CD14-positive monocyte (primary cell): ENCODE data around the gene FNDC3B. TPM values are rescaled to one million over a fixed set of nuclear protein-coding genes. Genes with fewer than 3 reads are reported as not detected.
A peak's percentile ranks its signal among the peaks of the same experiment; 100 is the strongest.

Source experiments
- DNase-seq, 3 donors: peaks; one replicate each; pipeline ENCODE4 v3.0.0-alpha.2; 2011 to 2022
- H2AFZ ChIP-seq: 2 replicates; pipeline ENCODE4 v1.6.0; 2012; ENCODE audit warnings: mild to moderate bottlenecking, low read depth, low read length, inconsistent platforms; ENCODE audit not compliant: insufficient read depth, poor library complexity, severe bottlenecking
- H3K27ac ChIP-seq, 2 donors: 1 replicate in 1 of 2; 2 replicates in 1 of 2; pipeline ENCODE4 v1.5.1; 2012 to 2013; ENCODE audit warnings: low read length in 2 of 2, control low read depth in 1 of 2, inconsistent platforms in 1 of 2, low read depth in 1 of 2, mild to moderate bottlenecking in 1 of 2
- H3K27me3 ChIP-seq, 2 donors: one replicate each; pipeline versions ENCODE4 v1.6.0 to v1.6.1; 2011 to 2013; ENCODE audit warnings: low read length in 2 of 2; ENCODE audit not compliant: control insufficient read depth in 2 of 2, insufficient read depth in 2 of 2
- H3K36me3 ChIP-seq, 2 donors: replicated peaks in 1 of 2; 1 replicate in 1 of 2; 2 replicates in 1 of 2; pipeline versions ENCODE4 v1.5.1 to v1.6.1; 2012 to 2013; ENCODE audit warnings: low read length in 2 of 2, control low read depth in 1 of 2, inconsistent platforms in 1 of 2, mild to moderate bottlenecking in 1 of 2; ENCODE audit not compliant: insufficient read depth in 2 of 2, control insufficient read depth in 1 of 2
- H3K4me1 ChIP-seq, 2 donors: 1 replicate in 1 of 2; 2 replicates in 1 of 2; pipeline versions ENCODE4 v1.5.1 to v1.6.1; 2012 to 2013; ENCODE audit warnings: low read length in 2 of 2, control low read depth in 1 of 2, inconsistent platforms in 1 of 2, mild to moderate bottlenecking in 1 of 2, moderate library complexity in 1 of 2; ENCODE audit not compliant: insufficient read depth in 2 of 2, control insufficient read depth in 1 of 2
- H3K4me2 ChIP-seq: replicated peaks from 2 replicates; pipeline ENCODE3; 2012; ENCODE audit warnings: low read length, moderate library complexity, mild to moderate bottlenecking; ENCODE audit not compliant: poor library complexity, severe bottlenecking; ENCODE audit errors: extremely low read depth
- H3K4me3 ChIP-seq, 3 experiments: fragments of 200-600 bp in 1 of 3; sonication (generic) in 1 of 3; replicated peaks in 1 of 3; 1 replicate in 2 of 3; 2 replicates in 1 of 3; pipeline ENCODE4 v1.5.1; 2011 to 2013; ENCODE audit warnings: low read length in 3 of 3, mild to moderate bottlenecking in 3 of 3, control low read depth in 2 of 3, low read depth in 2 of 3, inconsistent platforms in 1 of 3, moderate library complexity in 1 of 3
- H3K79me2 ChIP-seq: 2 replicates; pipeline ENCODE4 v1.6.0; 2012; ENCODE audit warnings: mild to moderate bottlenecking, control low read depth, inconsistent platforms, low read length, moderate library complexity; ENCODE audit not compliant: insufficient read depth
- H3K9ac ChIP-seq: 2 replicates; pipeline ENCODE4 v1.6.0; 2017; ENCODE audit warnings: low read length, mild to moderate bottlenecking; ENCODE audit not compliant: insufficient read depth, poor library complexity, severe bottlenecking
- H3K9me3 ChIP-seq, 2 donors: replicated peaks in 1 of 2; 1 replicate in 1 of 2; 2 replicates in 1 of 2; pipeline versions ENCODE4 v1.5.1 to v1.6.1; 2012 to 2013; ENCODE audit warnings: low read length in 2 of 2, control low read depth in 1 of 2; ENCODE audit not compliant: control insufficient read depth in 1 of 2, insufficient read depth in 1 of 2
- H4K20me1 ChIP-seq: 2 replicates; pipeline ENCODE4 v1.6.0; 2012; ENCODE audit warnings: mild to moderate bottlenecking, low read length, control low read depth, moderate library complexity; ENCODE audit not compliant: insufficient read depth
- H3K27ac Mint-ChIP-seq, 7 donors: one replicate each; pipeline ENCODE4 v1.8.0; 2020; ENCODE audit warnings: mild to moderate bottlenecking in 7 of 7, mixed read lengths in 7 of 7, moderate library complexity in 6 of 7, inconsistent platforms in 2 of 7
- H3K27me3 Mint-ChIP-seq, 3 donors: one replicate each; pipeline ENCODE4 v1.8.0; 2021 to 2022; ENCODE audit warnings: low read depth in 3 of 3, mild to moderate bottlenecking in 3 of 3, mixed read lengths in 3 of 3, moderate library complexity in 3 of 3, inconsistent platforms in 1 of 3
- H3K36me3 Mint-ChIP-seq, 2 donors: one replicate each; pipeline ENCODE4 v1.8.0; 2020; ENCODE audit warnings: mixed read lengths in 2 of 2, inconsistent platforms in 1 of 2, mild to moderate bottlenecking in 1 of 2
- H3K4me1 Mint-ChIP-seq: one replicate; pipeline ENCODE4 v1.8.0; 2020; ENCODE audit warnings: mild to moderate bottlenecking, mixed read lengths
- H3K4me3 Mint-ChIP-seq, 2 donors: one replicate each; pipeline ENCODE4 v1.8.0; 2020; ENCODE audit warnings: mild to moderate bottlenecking in 2 of 2, mixed read lengths in 2 of 2, moderate library complexity in 1 of 2
- H3K9me3 Mint-ChIP-seq, 7 donors: one replicate each; pipeline ENCODE4 v1.8.0; 2020 to 2022; ENCODE audit warnings: mixed read lengths in 7 of 7, mild to moderate bottlenecking in 6 of 7, moderate library complexity in 6 of 7, inconsistent platforms in 2 of 7
- WGBS: methylation state at CpG from one replicate; pipeline ENCODE4 v1.1.5; 2013; ENCODE audit warnings: missing lambda C conversion rate; ENCODE audit not compliant: insufficient coverage; 5-methylcytosine and 5-hydroxymethylcytosine counted together
- intact Hi-C, 2 donors: fragments of 100-400 bp; cut with micrococcal nuclease; formaldehyde crosslinking; loops; one replicate each; pipeline versions ENCODE4 v1.15.0 to v1.15.1; 2023
- polyA plus RNA-seq, 3 donors: library from polyadenylated mRNA; depleted of rRNA in 1 of 3; unstranded in 2 of 3; stranded (reverse) in 1 of 3; fragments of 300-500 nt in 2 of 3; fragments of >200 nt in 1 of 3; fragmentation: Illumina TruSeq in 2 of 3; gene quantifications; 1 replicate in 2 of 3; 2 replicates in 1 of 3; pipeline ENCODE4 v1.2.3, GENCODE V29; 2012 to 2021
- TF ChIP-seq, protein P1 (sequence below): fragments of 200-600 bp; IDR thresholded peaks from one replicate; pipeline ENCODE4 v1.8.0; 2022; ENCODE audit warnings: antibody characterized with exemption, mild to moderate bottlenecking

The FNDC3B gene
- polyA plus RNA-seq, 3 donors = 19.6 to 36.1 (median 25.7) TPM

DNA sequence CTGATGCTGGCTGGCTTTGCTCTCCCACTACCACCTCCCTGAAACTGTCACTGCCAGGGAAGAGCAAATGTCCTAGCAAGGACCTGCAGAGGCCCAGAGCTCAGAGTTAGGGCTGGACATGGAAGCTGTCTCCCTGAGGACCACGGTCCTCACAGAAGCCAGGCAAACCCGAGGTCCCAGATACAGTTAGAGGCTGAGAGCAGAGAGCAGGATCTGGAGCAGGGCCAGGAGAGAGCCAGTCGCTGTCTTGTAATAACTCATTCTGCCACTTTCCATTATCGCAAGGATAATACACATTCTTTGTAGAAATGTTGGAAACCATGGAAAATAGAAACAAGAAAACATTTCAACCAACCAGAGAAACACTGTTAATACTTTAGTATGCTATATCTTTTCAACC lies 398.8 kb downstream of the FNDC3B start:
- intact Hi-C loops = no loop called here
- peaks cover 9 to 15% of the 10 kb centered on the region in 2 donors for H3K27me3 ChIP-seq
- H3K9me3 Mint-ChIP-seq = peaks cover 3 to 13% (median 8%) of the 10 kb centered on the region in 7 donors
- no peak overlapping the region for H2AFZ ChIP-seq
- no peak overlapping the region for H3K9ac ChIP-seq
- no peak for DNase-seq
- no peaks in the 10 kb centered on the region for H3K36me3 Mint-ChIP-seq
- H4K20me1 ChIP-seq = no peaks in the 10 kb centered on the region
- TF ChIP-seq, protein P1, sequence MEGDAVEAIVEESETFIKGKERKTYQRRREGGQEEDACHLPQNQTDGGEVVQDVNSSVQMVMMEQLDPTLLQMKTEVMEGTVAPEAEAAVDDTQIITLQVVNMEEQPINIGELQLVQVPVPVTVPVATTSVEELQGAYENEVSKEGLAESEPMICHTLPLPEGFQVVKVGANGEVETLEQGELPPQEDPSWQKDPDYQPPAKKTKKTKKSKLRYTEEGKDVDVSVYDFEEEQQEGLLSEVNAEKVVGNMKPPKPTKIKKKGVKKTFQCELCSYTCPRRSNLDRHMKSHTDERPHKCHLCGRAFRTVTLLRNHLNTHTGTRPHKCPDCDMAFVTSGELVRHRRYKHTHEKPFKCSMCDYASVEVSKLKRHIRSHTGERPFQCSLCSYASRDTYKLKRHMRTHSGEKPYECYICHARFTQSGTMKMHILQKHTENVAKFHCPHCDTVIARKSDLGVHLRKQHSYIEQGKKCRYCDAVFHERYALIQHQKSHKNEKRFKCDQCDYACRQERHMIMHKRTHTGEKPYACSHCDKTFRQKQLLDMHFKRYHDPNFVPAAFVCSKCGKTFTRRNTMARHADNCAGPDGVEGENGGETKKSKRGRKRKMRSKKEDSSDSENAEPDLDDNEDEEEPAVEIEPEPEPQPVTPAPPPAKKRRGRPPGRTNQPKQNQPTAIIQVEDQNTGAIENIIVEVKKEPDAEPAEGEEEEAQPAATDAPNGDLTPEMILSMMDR = no peak
- no peaks in the 10 kb centered on the region for H3K79me2 ChIP-seq
- H3K36me3 ChIP-seq = no peaks in the 10 kb centered on the region
- no peak overlapping the region for H3K4me2 ChIP-seq
- H3K4me1 ChIP-seq = no peaks in the 10 kb centered on the region
- H3K4me3 ChIP-seq = no peak overlapping the region
- no peaks in the 10 kb centered on the region for H3K4me1 Mint-ChIP-seq
- peak overlapping the region in 1 of 7 donors; percentile 72 for H3K27ac Mint-ChIP-seq
- 100% methylated on average over 1 of the region's 4 CpGs for WGBS
- no peak overlapping the region for H3K4me3 Mint-ChIP-seq
- peaks cover 5 to 22% (median 21%) of the 10 kb centered on the region in 3 donors for H3K27me3 Mint-ChIP-seq
- H3K9me3 ChIP-seq = peaks cover under 1 to 8% of the 10 kb centered on the region in 2 donors
- H3K27ac ChIP-seq = no peak overlapping the region

DNA sequence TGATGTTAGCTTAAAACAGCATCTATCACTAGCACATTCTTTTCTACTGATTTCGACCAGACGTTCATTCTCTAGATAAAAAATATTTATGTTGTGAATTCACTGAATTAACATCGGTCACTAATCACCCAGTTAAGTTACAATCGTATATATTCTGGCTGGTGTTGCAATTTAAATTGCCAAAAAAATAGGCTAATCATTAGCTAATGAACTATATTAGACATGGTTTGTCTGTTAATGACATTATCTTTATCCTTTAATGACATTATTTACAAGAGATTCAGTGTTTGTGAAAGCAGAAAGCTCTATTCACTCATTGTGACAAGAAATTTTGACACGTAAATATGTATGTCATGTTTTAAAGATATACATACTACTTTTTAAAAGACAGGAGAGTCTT lies 402.2 kb downstream of the FNDC3B start:
- H3K79me2 ChIP-seq = no peaks in the 10 kb centered on the region
- no peaks in the 10 kb centered on the region for H3K36me3 Mint-ChIP-seq
- no peak for DNase-seq
- H3K9ac ChIP-seq = no peak overlapping the region
- H3K4me1 ChIP-seq = no peaks in the 10 kb centered on the region
- no peaks in the 10 kb centered on the region for H3K9me3 ChIP-seq
- H3K36me3 ChIP-seq = no peaks in the 10 kb centered on the region
- no peaks in the 10 kb centered on the region for H3K9me3 Mint-ChIP-seq
- H4K20me1 ChIP-seq = no peaks in the 10 kb centered on the region
- H3K4me1 Mint-ChIP-seq = peaks cover 6% of the 10 kb centered on the region
- WGBS = no CpG with 5 or more reads among the region's 5 CpGs
- peaks cover 20 to 38% (median 38%) of the 10 kb centered on the region in 3 donors for H3K27me3 Mint-ChIP-seq
- H3K4me3 ChIP-seq = no peak overlapping the region
- H3K4me3 Mint-ChIP-seq = no peak overlapping the region
- H3K4me2 ChIP-seq = no peak overlapping the region
- TF ChIP-seq, protein P1 = no peak
- H3K27ac Mint-ChIP-seq = no peak overlapping the region
- no peak overlapping the region for H2AFZ ChIP-seq
- no peak overlapping the region for H3K27ac ChIP-seq
- intact Hi-C loops = no loop called here
- H3K27me3 ChIP-seq = peaks cover 24 to 44% of the 10 kb centered on the region in 2 donors
